ENCODE measurements around the gene ZBTB7A.

Gene ZBTB7A

DNA sequence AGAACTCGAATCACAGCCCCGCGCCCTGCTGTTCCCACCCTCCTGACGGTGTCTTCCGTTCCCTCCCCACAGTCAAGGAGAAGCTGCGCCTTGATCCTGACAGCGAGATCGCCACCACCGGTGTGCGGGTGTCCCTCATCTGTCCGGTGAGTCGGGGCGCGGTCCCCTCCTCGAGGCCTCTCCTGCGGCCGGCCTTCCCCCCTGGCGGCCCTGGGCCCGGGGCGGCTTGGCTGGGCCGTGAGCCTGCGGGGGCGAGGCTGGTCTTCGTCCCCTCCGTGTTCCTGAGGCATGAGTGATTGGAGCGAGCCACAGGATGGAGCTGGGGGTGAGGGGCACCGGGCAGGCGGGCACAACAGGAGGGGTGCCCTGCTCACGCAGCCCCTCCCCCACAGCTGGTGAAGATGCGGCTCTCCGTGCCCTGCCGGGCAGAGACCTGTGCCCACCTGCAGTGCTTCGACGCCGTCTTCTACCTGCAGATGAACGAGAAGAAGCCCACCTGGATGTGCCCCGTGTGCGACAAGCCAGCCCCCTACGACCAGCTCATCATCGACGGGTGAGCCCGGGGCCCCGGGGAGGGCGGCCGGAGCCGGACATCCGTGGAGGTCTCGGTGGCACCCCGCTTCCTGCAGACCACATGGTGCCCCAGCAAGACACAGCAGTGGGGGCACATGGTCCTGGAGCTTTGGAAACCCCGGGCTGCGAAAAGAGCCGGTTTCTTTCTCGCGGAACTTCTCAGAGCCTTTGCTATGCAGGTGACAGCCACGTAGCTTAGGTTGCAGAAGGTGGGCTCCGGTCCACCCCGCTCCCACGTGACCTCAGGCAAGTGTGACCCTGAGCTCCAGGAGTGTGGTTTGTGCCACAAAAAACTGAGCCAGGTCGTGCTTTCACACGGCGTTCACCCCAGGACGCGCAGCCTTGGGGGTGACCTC lies 33.4 kb downstream of the ZBTB7A start:
- no peak for DNase-seq

DNA sequence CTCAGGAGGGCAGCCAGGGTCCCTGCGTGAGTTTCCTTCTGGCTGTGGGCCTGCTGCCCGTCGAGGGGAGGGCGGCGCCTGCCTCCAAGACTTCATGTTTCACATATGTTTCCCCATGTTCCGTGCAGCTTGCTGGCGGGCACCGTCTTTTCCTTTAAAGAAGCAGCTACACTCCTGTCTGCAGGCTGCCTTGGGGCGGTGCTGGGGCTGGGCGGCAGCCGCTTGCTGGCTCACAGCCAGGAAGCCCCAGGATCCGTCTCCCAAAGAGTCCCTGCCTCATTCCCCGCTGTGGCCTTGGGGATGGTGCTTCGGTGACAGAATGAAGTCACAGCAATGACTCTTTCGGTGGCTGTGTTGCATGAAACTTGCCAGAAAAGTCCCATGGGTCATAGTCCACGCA lies 34.3 kb downstream of the ZBTB7A start:
- no peak for DNase-seq

DNA sequence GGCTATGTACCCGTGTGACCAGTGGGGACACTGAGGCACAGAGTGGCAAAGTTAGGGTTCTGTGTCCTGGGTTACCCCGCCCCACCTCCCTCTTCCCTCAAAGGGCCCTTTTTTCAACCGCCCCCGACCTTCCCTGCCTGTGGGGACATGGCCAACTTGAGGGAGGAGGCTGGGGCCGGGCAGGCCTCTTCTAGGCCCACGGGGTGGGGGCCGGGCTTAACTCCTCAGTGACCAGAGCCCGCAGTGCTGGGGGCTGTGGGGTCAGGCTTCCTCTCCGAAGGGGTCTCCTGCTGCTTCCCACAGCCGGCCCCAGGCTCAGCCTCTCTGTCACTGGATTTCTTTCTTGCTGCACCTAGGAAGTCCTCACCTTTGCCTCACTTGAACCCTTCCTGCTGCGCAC lies 35.3 kb downstream of the ZBTB7A start:
- no peak for DNase-seq

DNA sequence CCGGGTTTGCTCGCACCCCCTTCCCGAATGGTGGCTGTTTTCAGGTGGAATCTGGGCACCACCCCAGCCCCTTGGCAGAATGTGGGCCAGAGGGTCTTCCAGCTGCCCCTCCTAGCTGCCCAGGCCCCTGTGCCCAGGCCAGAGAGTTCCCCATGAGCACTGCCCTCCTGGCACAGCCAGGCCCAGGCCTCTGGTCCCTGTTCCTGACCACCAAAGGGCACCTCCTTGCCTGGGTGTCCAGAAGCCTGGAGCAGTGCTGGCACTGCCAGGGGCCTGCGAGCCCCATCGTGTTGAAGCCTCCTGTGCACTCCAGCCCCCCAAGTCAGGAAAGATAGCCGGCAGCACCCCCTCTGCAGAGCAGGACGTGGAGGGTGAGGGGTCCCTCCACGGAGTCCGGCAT lies 35.7 kb downstream of the ZBTB7A start:
- DNase-seq, result no peak

DNA sequence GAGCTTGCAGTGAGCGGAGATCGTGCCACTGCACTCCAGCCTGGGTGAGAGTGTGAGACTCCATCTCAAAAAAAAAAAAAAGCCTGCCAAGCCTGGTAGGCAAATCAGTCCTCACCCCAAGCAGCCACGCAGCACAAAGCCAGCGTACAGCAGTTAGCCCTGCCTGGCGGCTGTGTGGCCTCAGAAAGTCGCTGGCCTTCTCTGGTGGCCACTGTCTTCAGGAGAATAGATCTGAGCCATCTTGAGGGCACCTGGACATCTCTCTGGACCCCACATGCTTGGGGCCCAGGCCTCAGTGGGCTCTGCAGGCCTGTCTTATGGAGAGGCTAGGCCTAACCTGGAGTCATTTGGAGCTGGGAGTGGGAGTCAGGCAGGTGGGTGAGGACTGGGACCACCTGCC lies 36.1 kb downstream of the ZBTB7A start:
- DNase-seq, result no peak

DNA sequence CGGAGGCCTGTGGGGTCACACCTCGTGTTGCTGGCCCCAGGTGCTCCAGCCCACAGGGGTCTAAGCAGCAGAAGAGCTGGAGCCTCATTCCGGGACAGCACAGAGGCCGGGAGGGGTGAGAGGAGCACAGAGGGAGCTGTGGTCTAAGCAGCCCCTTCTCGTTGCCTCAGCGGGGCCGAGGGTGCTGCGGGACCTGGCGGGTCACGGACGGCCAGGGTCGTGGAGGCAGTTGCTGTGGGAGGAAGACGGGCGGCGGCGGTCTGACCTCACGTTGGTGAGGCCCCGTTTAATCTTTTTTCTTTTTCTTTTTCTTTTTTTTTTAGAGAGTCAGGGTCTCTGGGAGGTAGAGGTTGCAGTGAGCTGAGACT lies 37.5 kb downstream of the ZBTB7A start:
- DNase-seq, result no peak

DNA sequence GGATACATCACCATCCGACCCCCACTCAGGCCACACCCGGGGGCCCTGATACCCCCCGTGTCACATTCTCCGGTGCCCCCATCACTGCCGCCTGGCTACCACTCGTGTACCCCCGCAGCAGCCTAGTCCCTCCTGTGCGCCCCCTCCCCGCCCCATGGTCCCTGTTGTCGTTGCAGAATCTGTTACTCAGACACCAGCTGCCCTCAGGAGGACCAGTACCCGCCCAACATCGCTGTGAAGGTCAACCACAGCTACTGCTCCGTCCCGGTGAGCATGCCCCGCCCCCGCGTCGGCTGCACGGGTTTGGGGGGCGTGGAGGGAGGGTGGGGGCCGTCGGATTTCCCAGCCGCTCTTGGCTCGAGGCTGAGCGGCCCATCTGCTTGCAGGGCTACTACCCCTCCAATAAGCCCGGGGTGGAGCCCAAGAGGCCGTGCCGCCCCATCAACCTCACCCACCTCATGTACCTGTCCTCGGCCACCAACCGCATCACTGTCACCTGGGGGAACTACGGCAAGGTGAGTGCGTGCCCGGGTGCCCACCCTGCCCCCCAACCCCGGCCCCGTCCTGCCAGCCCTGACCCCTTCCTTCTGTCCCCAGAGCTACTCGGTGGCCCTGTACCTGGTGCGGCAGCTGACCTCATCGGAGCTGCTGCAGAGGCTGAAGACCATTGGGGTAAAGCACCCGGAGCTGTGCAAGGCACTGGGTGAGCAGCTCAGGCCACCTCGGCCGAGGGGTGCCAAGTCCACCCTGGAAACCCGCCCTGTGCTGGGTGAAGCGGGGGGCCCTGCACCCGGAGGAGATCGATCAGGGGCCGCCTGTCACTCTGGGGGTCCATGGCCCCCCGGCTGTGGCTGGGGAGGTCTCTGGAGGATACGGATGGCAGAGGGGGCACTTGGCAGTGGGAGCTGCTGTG lies 38.1 kb downstream of the ZBTB7A start:
- no peak for DNase-seq

DNA sequence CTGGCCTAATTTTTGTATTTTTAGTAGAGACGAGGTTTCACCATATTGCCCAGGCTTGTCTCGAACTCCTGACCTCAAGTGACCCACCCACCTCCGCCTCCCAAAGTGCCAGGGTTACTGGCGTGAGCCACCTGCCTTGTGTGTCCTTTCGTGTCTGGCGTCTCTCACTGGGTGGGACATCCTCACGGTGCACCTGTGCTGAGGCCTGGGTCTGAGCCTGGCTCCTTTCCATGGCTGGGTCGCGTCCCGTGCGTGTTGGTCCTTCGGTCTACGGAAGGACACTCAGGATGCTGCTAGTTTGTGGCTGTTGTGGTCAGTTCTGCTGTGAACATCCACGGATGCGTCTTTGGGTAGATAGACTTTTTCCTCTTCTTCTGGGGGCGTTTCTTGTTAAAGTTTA lies 39.6 kb downstream of the ZBTB7A start:
- no peak for DNase-seq

DNA sequence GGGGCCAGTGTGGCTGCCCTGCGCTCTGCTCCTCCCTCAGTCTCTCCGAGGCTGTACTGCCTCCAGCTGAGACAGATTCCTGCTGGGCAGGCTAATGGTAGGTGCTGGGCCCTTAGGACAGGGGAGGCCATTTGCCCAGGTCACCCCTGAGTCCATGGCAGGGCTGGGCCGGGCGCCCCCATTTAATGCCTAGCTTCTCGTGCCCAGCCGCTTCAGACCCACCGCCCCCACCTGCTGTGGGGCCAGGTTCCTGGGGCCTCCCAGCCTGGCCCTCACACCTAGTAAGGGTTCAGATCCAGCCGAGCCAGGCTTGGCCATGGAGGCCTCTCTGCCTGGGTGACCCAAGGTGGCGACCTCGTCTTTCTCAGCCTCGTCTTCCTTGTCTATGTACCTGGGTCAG lies 41.4 kb downstream of the ZBTB7A start:
- DNase-seq, result no peak

DNA sequence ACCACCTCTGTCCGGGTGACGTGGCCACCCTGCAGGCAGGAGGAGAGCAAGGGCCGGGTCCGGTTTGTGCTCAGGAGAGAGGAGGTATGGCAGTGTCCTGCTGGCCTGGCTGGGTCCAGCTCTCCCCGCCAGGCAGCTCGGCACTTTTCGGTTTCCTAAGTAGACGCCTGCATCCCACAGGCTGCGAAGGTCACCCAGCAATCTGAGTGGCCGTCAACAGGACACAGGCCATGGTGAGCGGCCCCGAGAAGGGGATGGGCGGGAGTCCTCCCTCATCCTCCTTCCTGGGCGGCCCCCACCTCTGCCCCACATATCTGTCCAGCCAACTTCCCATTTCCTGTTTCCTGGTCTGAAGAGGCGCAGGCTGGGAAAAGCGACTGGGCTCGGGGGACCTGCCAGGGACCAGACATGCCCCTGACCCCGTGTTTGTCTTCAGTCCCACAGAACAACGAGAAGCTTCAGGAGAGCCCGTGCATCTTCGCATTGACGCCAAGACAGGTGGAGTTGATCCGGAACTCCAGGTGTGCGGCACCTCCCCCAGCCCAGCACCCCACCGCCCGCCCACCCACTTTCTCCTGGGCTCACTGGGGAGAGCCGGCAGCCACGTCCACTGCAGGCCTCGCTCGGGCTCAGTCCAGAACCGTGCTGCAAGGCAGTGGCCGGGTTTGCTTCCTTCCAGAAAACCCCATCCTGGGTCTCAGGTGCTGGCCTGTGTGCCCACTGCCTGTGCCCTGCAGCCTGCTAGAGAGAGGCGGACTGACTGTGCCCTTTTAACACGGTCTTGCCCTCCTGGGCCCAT lies 42.9 kb downstream of the ZBTB7A start:
- no peak for DNase-seq

DNA sequence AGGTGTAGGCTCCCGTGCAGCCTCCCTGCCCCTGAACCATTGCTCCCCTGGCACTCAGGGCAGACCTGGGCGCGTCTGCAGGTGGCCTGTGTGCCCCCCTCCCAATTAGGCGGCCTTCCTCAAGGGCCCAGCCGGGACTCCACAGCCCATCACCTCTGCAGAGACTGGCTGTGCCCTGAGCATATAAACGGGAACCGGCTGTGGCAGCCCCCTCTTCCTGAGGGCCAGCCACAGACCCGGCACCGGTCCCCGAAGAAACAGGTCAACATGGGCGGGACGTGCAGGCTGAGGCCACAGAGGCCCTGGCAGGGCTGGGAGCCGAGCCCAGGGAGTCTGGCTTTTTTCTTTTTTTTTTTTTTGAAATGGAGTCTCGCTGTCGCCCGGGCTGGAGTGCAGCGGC lies 47.1 kb downstream of the ZBTB7A start:
- no peak for DNase-seq

DNA sequence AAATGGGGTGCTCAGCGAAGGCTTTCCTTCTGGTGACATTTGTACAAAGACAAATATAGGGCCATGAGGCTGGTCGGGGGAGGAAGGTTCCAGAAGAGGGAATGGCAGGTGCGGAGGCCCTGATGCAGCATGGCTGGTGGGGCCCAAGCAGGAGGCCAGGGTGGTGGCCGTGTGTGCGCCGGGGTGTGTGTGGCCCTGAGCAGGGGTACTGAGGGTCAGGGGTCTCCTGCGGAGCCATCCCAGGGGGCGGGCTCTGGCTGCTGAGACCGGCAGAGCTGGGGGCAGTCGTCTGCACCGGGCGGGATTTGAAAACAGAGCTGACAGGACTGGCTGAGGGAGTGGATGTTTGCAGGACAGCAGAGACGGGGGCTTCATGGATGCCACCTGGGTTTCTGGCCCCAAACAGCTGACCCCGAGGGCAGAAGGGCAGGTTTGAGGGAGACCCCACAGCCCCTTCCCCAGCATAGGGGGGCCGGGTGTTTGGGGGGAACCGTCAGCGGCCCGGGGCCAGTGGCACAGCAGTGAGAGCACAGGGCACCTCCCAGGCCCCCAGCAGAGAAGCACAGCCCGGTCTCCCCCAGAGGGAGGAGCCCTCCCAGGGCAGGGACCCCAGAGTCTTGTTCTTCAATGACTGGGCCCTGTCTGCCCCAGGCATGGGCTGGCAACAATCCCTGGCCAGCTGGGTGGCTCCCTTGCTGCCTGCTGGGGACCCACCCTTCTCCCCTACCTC lies 47.8 kb downstream of the ZBTB7A start:
- no peak for DNase-seq

DNA sequence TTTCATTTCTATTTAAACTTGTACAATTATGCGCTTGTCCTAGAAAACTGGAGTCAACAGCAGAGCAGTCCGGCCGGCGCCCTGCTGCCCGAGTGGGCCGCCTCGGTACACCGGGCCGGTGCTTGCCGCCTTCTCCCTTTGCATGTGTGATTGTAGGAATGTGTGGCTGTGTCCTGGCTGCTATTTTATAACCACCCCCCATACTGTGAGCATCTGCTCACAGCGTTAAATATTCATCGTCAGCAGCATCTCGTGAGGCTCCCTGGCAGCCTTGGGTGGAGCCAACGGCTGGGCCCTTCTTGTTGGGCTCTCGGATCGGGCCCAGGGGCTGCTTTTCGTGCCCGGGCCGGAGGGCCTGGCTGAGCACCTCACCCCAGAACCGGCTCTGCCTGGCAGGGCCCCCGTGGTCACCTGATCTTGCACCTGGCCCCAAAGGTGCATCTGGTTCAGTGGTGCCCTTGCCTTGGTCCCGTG lies 48.5 kb downstream of the ZBTB7A start:
- no peak for DNase-seq

DNA sequence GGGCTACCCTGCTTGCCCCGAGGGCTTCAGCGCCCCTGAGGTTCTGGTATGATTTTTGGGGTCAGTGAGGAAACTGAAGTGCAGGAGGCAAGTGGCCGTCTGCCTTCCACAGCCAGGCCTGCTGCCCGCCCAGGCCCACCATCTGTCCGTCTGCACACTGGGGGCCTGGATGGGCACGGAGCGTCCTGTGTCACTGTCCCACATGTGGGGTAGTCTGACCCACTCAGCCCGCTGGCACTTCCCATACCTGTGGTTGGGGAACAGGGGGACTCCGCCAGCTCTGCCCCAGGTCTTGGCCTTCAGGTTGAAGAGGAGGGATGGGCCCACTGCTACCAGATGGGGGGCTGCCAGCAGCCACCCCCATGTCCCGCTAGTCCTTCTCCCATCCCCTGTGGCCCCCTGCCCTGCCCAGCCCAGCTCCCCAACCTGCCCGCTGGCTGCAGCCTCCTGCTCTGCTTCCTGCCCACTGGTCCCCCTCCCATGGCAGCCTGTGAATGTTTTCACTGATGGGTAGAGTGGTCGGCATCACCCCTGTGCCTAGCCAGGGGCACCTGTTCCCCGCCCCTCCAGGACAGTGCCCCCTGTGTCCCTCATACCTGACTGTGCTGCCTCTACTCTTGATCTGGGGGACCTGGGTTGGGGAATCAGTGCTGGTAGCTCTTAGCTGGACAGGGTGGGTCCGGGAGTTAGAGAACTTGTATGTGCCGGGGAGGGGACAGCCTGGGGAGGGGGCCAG lies 49.6 kb downstream of the ZBTB7A start:
- DNase-seq, result no peak

DNA sequence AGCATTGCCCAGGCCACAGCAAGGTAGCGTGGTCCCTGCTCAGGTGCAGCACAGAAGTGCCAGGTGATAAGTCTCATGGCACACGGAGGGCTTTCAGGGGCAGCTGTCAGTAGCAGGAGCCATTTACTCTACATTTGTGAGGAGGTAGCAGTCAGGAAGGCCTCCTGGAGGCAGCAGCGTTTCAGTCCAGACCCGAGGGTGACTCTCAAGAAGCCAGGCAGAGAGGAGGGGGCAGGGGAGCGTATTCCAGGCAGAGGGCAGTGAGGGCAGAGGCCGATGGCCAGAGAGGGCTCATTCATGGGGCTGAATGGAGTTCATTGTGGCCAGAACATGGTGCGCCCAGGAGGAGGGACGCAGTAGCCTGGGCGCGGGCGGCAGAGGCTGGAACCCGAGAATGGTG lies 50.2 kb downstream of the ZBTB7A start:
- no peak for DNase-seq

DNA sequence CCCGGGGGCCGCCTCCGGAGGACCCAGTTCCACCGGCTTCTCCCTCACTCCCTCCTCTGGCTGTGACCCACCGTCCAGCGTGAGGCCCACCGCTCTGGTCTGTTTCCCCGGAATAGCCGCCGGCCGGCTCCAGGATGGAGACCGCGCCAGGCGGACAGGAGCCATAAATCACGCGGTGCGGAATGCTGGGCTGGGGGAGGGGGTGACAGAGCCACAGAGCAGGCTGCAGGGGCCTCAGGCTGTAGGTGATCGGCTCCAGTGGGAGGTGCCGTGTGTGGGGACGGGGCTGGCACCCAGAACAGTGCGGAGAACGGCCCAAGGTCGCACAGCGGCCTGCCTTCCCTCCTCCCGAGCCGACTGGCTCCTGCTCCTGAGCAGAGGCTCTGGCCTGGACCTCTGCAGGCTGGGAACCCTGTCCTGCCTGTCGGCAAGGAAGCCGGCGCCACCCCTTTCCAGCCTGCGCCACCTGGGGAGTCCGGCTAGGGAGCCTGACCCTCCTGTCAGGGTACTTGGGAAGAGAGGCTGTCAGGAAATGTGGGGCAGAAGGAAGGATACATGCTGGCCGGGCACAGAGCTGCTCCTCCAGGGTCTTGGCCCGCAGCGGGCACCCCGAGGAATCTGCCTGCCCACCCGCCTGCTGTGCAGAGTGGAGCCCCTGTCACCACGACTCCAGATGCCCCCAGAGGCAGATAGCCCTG lies 50.8 kb downstream of the ZBTB7A start:
- DNase-seq, result no peak

DNA sequence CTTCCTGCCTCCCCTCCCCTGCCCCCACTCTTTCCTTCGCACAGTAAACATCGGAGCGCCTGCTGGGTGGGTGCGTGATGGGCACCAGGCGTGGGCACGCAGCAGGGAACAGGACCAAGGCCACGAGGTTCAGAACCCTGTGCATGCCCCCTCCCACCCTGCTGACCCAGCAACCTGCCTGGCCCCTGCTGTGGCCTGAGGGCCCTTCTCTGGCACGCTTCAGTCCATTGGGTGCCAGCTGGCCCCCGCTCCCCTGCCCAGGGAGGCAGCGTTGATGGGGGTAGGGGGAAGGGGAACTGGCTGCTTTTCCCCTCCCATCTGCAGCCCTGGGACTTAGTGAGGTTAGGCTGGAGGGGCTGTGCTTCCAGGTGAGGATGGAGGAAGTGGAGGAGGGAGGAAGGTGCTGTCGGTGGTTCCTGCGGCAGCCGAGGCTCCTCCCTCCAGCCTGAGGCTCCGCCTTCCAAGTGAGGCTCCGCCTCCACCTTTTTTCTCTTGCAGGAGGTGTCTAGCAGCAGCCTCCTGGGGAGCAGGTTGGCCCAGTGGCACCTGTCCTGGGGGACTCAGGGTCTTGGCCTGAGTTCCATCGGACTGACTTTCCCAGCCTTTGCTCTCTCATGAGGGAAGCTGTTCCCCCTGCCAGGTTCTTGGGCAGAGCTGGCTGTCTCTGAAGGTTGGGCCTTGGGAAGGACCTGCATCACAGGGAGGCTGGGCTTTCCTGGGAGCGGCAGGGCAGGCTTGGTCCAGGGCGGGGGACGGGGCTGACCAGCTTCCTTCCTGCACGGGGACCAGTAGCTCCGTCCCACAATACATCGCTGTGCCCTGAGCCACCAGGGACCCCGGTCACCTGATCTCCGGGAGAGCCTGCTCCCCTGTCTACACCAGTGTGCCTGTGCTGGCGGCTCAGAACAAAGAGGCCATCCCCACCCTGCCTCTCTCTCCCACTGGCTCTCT lies 51.9 kb downstream of the ZBTB7A start:
- DNase-seq, result peak; percentile 52

DNA sequence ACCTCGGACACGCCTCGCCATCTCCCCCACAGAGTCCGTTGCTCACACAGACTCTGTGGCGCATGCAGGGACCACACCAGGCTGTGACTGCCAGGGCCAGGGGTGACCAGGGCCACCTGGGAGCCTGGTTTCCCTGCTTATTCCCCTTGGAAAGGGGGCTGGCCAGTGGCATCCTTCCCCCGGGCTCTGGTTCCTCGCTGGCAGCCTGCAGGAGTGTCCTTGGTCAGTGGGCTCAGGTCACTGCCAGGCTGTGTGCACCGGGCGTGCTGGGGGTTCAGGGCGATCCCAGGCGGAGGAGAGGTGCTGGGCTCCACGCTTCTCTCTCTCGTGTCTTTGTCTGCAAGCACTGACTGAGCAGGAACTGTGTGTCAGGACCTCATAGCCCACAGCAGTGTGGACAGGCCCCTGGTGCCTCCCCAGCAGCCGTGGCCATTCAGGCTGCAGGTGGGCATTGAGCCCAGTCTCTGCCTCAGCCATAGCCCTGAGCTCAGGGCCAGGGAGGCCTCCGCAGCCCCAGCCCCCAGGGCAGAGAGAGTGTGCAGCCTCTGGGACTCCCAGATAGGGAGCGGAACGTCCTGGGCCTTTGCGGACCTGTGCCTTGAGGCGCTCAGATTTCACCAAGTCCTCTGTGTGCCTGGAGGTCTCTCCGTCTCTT lies 52.7 kb downstream of the ZBTB7A start:
- no peak for DNase-seq

DNA sequence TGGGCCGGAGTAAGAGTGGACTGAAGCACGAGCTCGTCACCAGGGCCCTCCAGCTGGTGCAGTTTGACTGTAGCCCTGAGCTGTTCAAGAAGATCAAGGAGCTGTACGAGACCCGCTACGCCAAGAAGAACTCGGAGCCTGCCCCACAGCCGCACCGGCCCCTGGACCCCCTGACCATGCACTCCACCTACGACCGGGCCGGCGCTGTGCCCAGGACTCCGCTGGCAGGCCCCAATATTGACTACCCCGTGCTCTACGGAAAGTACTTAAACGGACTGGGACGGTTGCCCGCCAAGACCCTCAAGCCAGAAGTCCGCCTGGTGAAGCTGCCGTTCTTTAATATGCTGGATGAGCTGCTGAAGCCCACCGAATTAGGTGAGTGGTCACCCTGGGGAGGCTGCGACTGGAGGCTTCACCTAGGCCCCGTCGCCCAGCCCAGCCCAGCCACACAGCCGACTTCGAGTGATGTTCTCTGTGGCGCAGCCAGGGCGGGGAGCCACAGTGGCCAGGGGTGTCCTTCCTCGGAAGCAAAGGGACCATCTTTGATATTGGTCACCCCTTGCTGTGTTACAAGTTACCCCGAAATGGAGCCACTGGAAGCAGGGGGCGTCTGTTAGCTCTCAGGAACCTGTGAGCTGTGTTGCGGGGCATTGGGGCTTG lies 53.6 kb downstream of the ZBTB7A start:
- no peak for DNase-seq
